Stimulated activated naive CD4-positive, alpha-beta T cell treated with Interleukin-2 at 50 U/mL for 16 hours (primary cell): ENCODE data around the gene TOM1L2.
"Not testable (repeated sequence)": the region's sequence is repeated elsewhere in the genome, so short reads cannot be mapped to it uniquely, and the experiment has no call there.

Experiments used
- DNase-seq: peaks from one replicate; lab custom pipeline; 2025; lab: John Stamatoyannopoulos, UW

TOM1L2 gene

DNA sequence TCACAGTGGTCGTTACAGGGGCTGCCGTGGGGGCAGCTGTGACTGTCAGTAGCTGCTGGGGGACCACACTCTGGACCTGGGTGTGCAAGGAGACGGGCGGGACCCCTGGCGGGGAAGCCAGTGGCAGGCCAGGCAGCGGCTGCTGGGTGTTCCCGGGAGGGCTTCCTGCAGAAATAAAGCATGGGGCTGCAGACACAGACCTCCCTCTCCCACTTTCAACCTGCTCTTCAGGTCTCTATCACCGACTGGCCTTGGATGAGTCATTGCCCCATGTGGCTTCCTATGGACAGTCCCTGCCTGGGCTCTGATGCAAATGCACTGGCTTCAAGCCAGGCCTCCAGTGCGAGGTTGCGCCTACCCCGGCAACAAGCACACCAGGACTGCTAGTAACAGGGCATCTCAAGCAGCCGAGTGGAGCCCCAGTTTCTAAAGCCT is 152.6 kb downstream of the TOM1L2 start:
- peak; percentile 65 for DNase-seq

- DNase-seq: no peak
These were observed 153.1 kb downstream of the TOM1L2 start for GRCh38 chr17:17819111-17819510.

DNA sequence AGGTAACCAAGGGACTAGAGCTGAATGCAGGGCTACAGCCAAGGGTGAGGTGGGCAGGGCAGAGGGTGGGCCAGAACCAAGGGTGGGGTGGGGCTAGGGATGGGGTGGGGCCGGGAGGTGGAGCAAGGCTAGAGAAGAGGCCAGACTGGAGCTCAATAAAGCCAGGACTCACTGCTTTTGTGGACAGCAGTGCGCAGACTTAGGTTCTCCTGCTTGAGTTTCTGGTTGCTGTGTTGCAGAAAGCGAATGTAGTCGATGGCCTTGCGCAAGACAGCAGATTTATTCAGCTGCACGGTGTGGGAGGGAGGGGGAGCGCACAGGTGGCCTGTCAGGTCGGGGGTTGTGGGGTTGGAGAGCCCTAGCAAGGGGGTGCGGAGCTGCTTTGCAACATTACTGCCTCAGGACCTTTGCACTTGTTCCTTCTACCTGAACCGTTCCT is 154.1 kb downstream of the TOM1L2 start:
- no peak for DNase-seq

DNA sequence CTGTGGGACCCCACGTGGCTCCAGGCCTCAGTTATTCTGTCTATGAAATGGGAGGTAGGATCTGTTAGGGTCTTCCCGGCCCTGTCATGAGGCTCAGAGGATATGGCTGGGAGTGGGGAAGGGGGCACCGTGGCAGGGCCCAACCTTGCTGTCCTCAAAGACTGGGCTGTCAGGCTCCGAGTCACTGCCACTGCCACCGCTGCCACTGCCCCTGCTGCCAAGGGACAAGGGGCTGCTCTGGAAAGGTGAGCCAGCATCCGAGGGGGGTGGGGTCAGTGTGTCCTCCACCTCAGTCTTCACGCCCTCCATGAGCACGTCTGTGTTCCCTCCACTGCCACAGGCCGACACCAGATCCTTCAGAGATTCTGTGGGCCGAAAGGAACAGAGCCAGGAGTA is 154.7 kb downstream of the TOM1L2 start:
- no peak for DNase-seq

- no peak for DNase-seq
These were observed 155.2 kb downstream of the TOM1L2 start for GRCh38 chr17:17816831-17817551.

- no peak for DNase-seq
These were observed 155.9 kb downstream of the TOM1L2 start for GRCh38 chr17:17816240-17816814.

DNA sequence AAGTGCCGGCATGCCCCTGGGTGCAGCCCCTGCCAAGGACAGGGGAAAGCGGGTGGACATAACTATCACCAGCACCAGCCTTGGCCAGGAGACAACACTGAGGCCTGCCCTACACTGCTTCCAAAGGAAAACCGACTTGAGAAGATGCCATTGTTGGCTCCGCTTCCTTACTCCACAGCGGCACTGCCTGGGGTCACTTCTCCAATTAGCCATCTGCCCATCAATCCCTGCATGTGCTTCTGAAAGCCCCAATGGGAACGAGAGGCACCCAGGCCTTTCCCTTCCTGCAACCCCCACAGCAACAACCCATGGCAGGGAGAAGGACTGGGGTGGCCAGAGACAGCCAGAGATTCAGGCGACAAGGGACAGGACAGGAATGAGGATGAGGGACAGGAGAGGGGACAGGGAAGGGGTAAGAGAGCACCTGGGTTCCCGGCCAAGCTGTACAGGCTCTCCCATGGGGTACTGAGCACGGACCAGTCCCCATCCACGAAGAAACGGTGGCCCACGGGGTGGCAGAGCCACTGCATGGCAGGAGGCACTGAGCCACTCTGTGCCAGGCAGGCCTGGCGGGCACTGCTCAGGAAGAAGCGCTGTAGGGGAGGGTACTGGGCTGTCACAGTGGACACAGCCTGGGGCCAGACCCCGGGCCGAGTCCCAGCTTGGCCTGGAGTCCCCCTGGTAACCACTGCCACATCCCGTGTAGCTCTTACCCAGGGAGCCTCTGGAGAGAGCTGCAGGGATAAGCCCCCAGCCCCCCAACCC is 156.6 kb downstream of the TOM1L2 start:
- no peak for DNase-seq

GRCh38 chr17:17815062-17815406 is 157.2 kb downstream of the TOM1L2 start:
- no peak for DNase-seq

GRCh38 chr17:17814162-17815061 is 157.8 kb downstream of the TOM1L2 start:
- no peak for DNase-seq

DNA sequence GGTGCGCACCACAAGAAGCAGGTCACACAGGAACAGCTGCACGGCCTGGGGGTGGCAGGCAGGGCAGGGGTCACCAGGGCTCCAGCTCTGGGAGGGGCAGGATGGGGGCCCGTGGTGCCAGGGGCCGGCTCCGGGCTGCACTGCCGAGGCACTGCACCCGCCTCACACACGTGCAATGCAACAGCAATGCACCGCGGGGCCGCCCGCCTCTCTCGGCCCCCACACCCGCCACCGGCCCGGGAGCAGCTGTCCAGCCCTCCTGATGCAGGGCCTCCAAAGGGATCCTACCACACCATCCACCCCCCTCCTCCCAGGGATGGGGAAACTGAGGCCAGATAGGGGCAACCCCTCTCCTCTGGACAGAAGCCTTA is 158.5 kb downstream of the TOM1L2 start:
- no peak for DNase-seq

DNA sequence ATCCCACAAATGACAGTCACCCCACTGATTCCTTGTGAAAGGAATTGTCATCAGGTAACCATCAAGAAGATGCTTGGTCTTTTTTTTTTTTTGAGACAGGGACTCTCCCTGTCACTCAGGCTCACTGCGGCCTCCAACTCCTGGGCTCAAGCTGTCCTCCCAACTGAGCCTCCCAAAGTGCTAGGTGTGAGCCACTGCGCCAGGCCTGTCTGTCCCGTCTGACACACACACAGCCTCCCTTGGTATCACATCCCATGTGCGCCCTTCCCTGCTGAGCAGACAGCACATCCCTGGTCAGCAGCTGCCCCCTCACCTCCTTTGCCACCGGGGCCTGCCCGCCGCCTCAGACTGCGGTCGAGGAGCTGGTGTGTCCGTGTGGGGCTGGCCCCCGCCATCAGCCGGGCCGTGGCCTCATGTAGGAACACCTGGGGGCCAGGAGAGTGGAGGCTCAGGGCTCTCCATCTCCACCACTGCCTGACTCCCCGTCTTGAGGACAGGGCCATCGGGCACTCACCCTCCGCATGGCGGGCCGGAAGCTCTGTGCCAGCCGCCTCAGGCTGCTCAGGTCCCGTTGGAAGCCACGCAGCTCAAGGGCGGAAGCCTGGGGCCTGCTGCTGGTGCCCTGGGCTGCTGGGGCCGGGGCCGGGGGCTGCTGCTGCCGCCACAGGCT is 159.0 kb downstream of the TOM1L2 start:
- DNase-seq: no peak

DNA sequence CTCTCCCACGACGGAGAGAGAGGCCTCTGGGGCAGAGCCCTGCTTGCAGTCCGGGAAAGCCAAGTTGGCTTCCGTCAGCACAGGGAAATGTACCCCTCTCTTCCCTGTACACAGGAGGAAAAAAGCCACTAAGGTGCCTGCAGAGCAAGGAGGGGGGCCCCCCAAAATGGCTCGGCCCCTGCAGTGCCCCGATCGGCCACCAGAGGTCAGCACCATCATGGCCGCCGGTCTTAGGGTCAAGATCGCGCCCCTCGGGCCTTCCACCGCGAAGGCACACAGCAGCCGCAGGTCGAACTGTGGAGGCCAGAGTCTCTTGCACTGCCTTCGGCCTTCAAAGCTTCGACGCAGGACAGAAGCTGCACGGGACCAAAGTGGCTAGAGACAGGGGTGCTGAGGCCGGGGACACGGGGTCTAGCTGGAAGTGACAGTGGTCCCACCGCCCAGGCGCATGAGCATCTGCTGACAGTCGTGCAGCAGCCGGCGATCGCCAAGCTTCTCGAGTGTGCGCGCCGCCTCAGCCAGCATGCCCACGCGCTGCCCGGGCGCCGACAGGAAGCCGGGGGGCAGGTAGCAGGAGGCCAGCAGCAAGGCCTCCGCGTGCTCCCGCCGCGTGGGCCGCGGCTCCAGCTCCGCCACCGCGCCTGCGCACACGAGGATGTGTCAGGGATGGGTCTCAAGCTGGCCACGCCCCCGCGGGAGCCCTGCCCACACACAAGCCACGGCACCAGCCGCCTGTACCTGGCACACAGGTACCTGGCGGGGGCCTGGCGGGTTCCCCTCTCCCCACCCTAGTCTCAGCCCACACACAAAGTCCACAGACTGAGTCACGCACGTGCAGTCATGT is 159.8 kb downstream of the TOM1L2 start:
- peak; percentile 43 for DNase-seq

GRCh38 chr17:17811381-17812210 is 160.6 kb downstream of the TOM1L2 start:
- DNase-seq: no peak

GRCh38 chr17:17810895-17811248 is 161.3 kb downstream of the TOM1L2 start:
- DNase-seq: no peak

DNA sequence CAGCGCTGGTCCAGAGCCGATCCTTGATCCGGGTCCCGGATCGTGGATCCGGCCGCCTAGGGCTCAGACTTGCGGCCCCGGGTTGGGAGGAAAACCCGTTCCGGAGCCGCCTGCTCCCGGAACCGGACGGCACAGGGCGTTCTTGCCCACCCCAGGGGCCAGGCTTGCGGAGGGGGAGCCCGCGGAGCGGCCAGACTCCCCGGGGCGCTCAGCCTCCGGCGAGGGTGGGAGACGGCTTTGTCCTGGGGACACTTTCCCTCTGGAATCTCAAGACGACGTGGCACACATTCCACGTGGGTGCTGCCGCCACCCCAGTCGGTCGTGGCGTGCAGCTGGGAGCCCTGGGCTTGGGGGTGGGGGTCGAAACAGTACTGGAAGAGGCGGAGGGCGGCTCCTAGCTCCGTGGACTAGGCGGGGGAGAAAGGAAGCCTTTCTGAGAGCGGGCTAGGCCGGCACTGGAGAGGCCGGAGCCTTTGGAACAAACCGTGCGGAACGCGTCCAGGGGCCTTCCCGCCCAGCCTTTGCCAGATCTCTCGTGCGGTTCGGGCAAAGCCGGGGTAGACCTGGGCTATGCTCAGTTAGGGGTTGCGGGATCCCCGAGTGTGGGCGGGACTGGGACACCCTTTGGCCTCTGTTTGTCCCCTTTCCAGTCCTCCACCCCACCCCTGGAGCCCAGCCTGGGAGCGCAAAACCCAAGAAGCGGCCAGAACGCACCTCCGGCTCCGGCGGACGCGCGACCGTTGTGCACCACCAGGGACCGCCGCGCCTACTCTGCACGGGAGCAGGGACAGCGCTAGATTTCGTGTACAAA is 161.9 kb downstream of the TOM1L2 start:
- no peak for DNase-seq

- no peak for DNase-seq
These were observed 162.6 kb downstream of the TOM1L2 start for GRCh38 chr17:17809531-17810083.

DNA sequence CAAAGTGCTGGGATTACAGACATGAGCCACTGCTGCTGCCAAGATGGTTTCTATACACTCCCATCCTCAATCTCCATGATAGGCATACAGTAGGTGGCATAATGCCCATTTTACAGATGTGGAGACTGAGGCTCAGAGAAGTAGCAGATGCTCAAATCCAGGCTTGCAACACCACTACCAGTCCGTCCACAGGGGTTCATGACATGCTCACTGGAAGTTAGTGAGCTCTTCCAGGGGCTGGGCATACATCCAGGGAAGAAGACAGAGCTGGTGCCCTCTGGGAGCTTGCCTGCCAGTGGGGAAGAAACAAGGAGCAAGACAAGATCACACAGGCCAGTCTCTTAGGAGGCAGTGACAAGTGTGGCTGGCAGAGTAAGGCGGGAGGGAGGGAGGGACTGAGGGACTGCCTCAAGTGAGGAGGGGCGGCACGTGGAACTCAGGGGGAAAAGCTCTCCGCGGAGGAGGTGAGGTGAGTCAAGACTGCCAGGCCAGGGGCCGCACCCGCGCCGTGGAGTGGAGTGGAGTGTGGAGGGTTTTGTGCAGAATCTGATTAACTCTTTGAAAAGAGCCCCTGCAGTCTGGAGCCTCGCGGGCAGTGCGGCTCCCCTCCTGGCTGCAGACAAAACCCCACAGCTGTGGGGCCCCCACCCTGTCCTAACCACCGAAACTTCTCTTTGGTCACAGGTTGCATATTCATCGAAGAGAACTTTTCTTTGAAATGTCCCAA is 163.3 kb downstream of the TOM1L2 start:
- DNase-seq: no peak

- not testable (repeated sequence) for DNase-seq
These were observed 164.0 kb downstream of the TOM1L2 start for GRCh38 chr17:17808200-17808599.
